ENCODE results near the gene OLA1. TPM values are rescaled to one million over a fixed set of nuclear protein-coding genes. Genes with fewer than 3 reads are reported as not detected.

OLA1 gene
- polyA plus RNA-seq, 1 donor (not counting 4 experiments of a cell fraction or from before 2014, with no cell fraction given): 217 TPM

GRCh38 chr2:174124181-174124580 lies 124.2 kb downstream of the OLA1 start:
- no peak overlapping the region for H3K9ac ChIP-seq (ENCODE audit: control insufficient read depth, extremely low read depth, insufficient read depth, low read length)
- no peak overlapping the region for H3K4me2 ChIP-seq (ENCODE audit: control insufficient read depth, extremely low read depth, insufficient read depth, low read depth, low read length)
- no peak for TF ChIP-seq CTCF (optimal IDR thresholded peaks at IDR 0.05 in 1 of 3, IDR thresholded peaks at IDR 0.05 in 1 of 3, conservative IDR thresholded peaks at IDR 0.05 in 1 of 3; ENCODE audit: extremely low read depth in 1 of 3, insufficient read depth in 2 of 3, low read length in 3 of 3)
- no peak for TF ChIP-seq EZH2 (IDR thresholded peaks at IDR 0.05; ENCODE audit: low read length)
- no peak for DNase-seq (ENCODE audit: low read depth, low spot score)
- no peaks in the 10 kb centered on the region for H3K27me3 ChIP-seq (ENCODE audit: control insufficient read depth, extremely low read depth, insufficient read depth, low read length)
- no peaks in the 10 kb centered on the region for H3K36me3 ChIP-seq (ENCODE audit: control insufficient read depth in 2 of 2, extremely low read depth in 1 of 2, insufficient read depth in 2 of 2, low read length in 2 of 2)
- no peaks in the 10 kb centered on the region for H3K79me2 ChIP-seq (ENCODE audit: control insufficient read depth, insufficient read depth, low read length)
- H2AFZ ChIP-seq (ENCODE audit: control insufficient read depth, low read length): no peak overlapping the region
- no peaks in the 10 kb centered on the region for H3K9me1 ChIP-seq (ENCODE audit: control insufficient read depth, extremely low read depth, insufficient read depth, low read length)
- peaks cover 37% of the 10 kb centered on the region for H3K4me1 ChIP-seq (ENCODE audit: control insufficient read depth, extremely low read depth, insufficient read depth, low read length)
- no peak for FAIRE-seq
- H4K20me1 ChIP-seq (ENCODE audit: control insufficient read depth, extremely low read depth, insufficient read depth, low read length): no peaks in the 10 kb centered on the region
- no peaks in the 10 kb centered on the region for H3K9me3 ChIP-seq (ENCODE audit: control insufficient read depth, low read depth, low read length)
- no peak overlapping the region for H3K27ac ChIP-seq (ENCODE audit: control insufficient read depth, insufficient read depth, low read length)
- dilution Hi-C loops (cut with MboI; ENCODE audit: extremely low pct_ligation_motif_present, low sequenced_read_pairs): no loop called here
- no peak overlapping the region for H3K4me3 ChIP-seq (ENCODE audit: control insufficient read depth in 2 of 3, extremely low read depth in 1 of 3, insufficient read depth in 2 of 3, low read depth in 1 of 3, low read length in 3 of 3)

GRCh38 chr2:174122185-174122584 lies 126.1 kb downstream of the OLA1 start:
- Histone ChIP-seq H3K9ac (ENCODE audit: control insufficient read depth, extremely low read depth, insufficient read depth, low read length) (no peak overlapping the region), H3K27me3 (ENCODE audit: control insufficient read depth, extremely low read depth, insufficient read depth, low read length) (no peaks in the 10 kb centered on the region), H3K4me3 (ENCODE audit: control insufficient read depth in 2 of 3, extremely low read depth in 1 of 3, insufficient read depth in 2 of 3, low read depth in 1 of 3, low read length in 3 of 3) (no peak overlapping the region), H3K9me1 (ENCODE audit: control insufficient read depth, extremely low read depth, insufficient read depth, low read length) (no peaks in the 10 kb centered on the region), H3K36me3 (ENCODE audit: control insufficient read depth in 2 of 2, extremely low read depth in 1 of 2, insufficient read depth in 2 of 2, low read length in 2 of 2) (no peaks in the 10 kb centered on the region), H3K9me3 (ENCODE audit: control insufficient read depth, low read depth, low read length) (no peaks in the 10 kb centered on the region), H3K79me2 (ENCODE audit: control insufficient read depth, insufficient read depth, low read length) (no peaks in the 10 kb centered on the region), H3K4me1 (ENCODE audit: control insufficient read depth, extremely low read depth, insufficient read depth, low read length) (peaks cover 56% of the 10 kb centered on the region), H3K4me2 (ENCODE audit: control insufficient read depth, extremely low read depth, insufficient read depth, low read depth, low read length) (peak overlapping the region; percentile 55), H4K20me1 (ENCODE audit: control insufficient read depth, extremely low read depth, insufficient read depth, low read length) (no peaks in the 10 kb centered on the region), H3K27ac (ENCODE audit: control insufficient read depth, insufficient read depth, low read length) (peak overlapping the region; percentile 27), H2AFZ (ENCODE audit: control insufficient read depth, low read length) (no peak overlapping the region)
- peak; percentile 67 for FAIRE-seq
- TF ChIP-seq CTCF (optimal IDR thresholded peaks at IDR 0.05 in 1 of 3, IDR thresholded peaks at IDR 0.05 in 1 of 3, conservative IDR thresholded peaks at IDR 0.05 in 1 of 3; ENCODE audit: extremely low read depth in 1 of 3, insufficient read depth in 2 of 3, low read length in 3 of 3) (no peak), EZH2 (IDR thresholded peaks at IDR 0.05; ENCODE audit: low read length) (no peak)
- dilution Hi-C loops (cut with MboI; ENCODE audit: extremely low pct_ligation_motif_present, low sequenced_read_pairs): no loop called here
- no peak for DNase-seq (ENCODE audit: low read depth, low spot score)

Data from keratinocyte (primary cell).